AG10803 (cell line): ENCODE data around the gene DNAJC4.

ENCODE experiments used
- DNase-seq: peaks from one replicate; pipeline ENCODE4 v3.0.0; 2010; ENCODE audit warnings: low read depth
- H3K4me3 ChIP-seq: 2 replicates; pipeline ENCODE4 v1.5.1; 2011; ENCODE audit warnings: mild to moderate bottlenecking, low read length, control low read depth
- CTCF ChIP-seq: conservative IDR thresholded peaks from 2 replicates; pipeline ENCODE4 v1.5.1; 2011; ENCODE audit warnings: mild to moderate bottlenecking, low read length, control low read depth, inconsistent platforms

Gene DNAJC4

GRCh38 chr11:64209563-64209843 lies 20.8 kb upstream of the DNAJC4 start:
- no peak for TF ChIP-seq CTCF
- no peak overlapping the region for H3K4me3 ChIP-seq
- no peak for DNase-seq

- H3K4me3 ChIP-seq: no peak overlapping the region
- TF ChIP-seq CTCF: no peak
- no peak for DNase-seq
Observed at GRCh38 chr11:64210301-64211020, 19.9 kb upstream of the DNAJC4 start.

GRCh38 chr11:64211181-64211872 lies 19.0 kb upstream of the DNAJC4 start:
- no peak for TF ChIP-seq CTCF
- DNase-seq: no peak
- no peak overlapping the region for H3K4me3 ChIP-seq

- no peak for DNase-seq
- no peak for TF ChIP-seq CTCF
- no peak overlapping the region for H3K4me3 ChIP-seq
Observed at GRCh38 chr11:64216879-64217278, 13.5 kb upstream of the DNAJC4 start.

- no peak overlapping the region for H3K4me3 ChIP-seq
- TF ChIP-seq CTCF: no peak
- no peak for DNase-seq
Observed at GRCh38 chr11:64218628-64219353, 11.6 kb upstream of the DNAJC4 start.

- no peak for TF ChIP-seq CTCF
- H3K4me3 ChIP-seq: no peak overlapping the region
- no peak for DNase-seq
Observed at GRCh38 chr11:64219354-64219684, 11.0 kb upstream of the DNAJC4 start.

GRCh38 chr11:64219755-64220154 lies 10.6 kb upstream of the DNAJC4 start:
- no peak overlapping the region for H3K4me3 ChIP-seq
- TF ChIP-seq CTCF: no peak
- DNase-seq: no peak
